Measurements from ENCODE around the gene CACHD1.
"Not testable (repeated sequence)": the region's sequence is repeated elsewhere in the genome, so short reads cannot be mapped to it uniquely, and the experiment has no call there.

The CACHD1 gene

GRCh38 chr1:64497088-64497883 lies 27.4 kb downstream of the CACHD1 start:
- no peak for DNase-seq (ENCODE audit: low read depth)

GRCh38 chr1:64498325-64498724 lies 28.4 kb downstream of the CACHD1 start:
- DNase-seq (ENCODE audit: low read depth) = no peak

- no peak for DNase-seq (ENCODE audit: low read depth)
Measured at GRCh38 chr1:64499011-64499410, 29.1 kb downstream of the CACHD1 start.

GRCh38 chr1:64499966-64500365 lies 30.0 kb downstream of the CACHD1 start:
- DNase-seq (ENCODE audit: low read depth) = no peak

- no peak for DNase-seq (ENCODE audit: low read depth)
Measured at GRCh38 chr1:64502083-64502482, 32.2 kb downstream of the CACHD1 start.

- DNase-seq (ENCODE audit: low read depth) = no peak
Measured at GRCh38 chr1:64502931-64503330, 33.0 kb downstream of the CACHD1 start.

GRCh38 chr1:64505232-64505943 lies 35.5 kb downstream of the CACHD1 start:
- DNase-seq (ENCODE audit: low read depth) = peak; percentile 12

- DNase-seq (ENCODE audit: low read depth) = no peak
Measured at GRCh38 chr1:64505944-64506655, 36.2 kb downstream of the CACHD1 start.

- no peak for DNase-seq (ENCODE audit: low read depth)
Measured at GRCh38 chr1:64508629-64509028, 38.7 kb downstream of the CACHD1 start.

- no peak for DNase-seq (ENCODE audit: low read depth)
Measured at GRCh38 chr1:64511044-64511443, 41.1 kb downstream of the CACHD1 start.

- DNase-seq (ENCODE audit: low read depth) = not testable (repeated sequence)
Measured at GRCh38 chr1:64512206-64512605, 42.3 kb downstream of the CACHD1 start.

GRCh38 chr1:64513545-64513944 lies 43.6 kb downstream of the CACHD1 start:
- no peak for DNase-seq (ENCODE audit: low read depth)

- DNase-seq (ENCODE audit: low read depth) = no peak
Measured at GRCh38 chr1:64514197-64514765, 44.4 kb downstream of the CACHD1 start.

GRCh38 chr1:64515427-64515826 lies 45.5 kb downstream of the CACHD1 start:
- DNase-seq (ENCODE audit: low read depth) = no peak

- no peak for DNase-seq (ENCODE audit: low read depth)
Measured at GRCh38 chr1:64516301-64516700, 46.4 kb downstream of the CACHD1 start.

- no peak for DNase-seq (ENCODE audit: low read depth)
Measured at GRCh38 chr1:64516803-64517568, 47.1 kb downstream of the CACHD1 start.

- no peak for DNase-seq (ENCODE audit: low read depth)
Measured at GRCh38 chr1:64517640-64518039, 47.7 kb downstream of the CACHD1 start.

GRCh38 chr1:64518692-64519481 lies 49.0 kb downstream of the CACHD1 start:
- no peak for DNase-seq (ENCODE audit: low read depth)

- no peak for DNase-seq (ENCODE audit: low read depth)
Measured at GRCh38 chr1:64519901-64520300, 50.0 kb downstream of the CACHD1 start.

- DNase-seq (ENCODE audit: low read depth) = no peak
Measured at GRCh38 chr1:64522740-64523139, 52.8 kb downstream of the CACHD1 start.
